Measurements from ENCODE around the gene ACTRT2.

GRCh38 chr1:3000671-3001470 is 20.4 kb upstream of the ACTRT2 start:
- TF ChIP-seq CTCF (IDR thresholded peaks at IDR 0.05; ENCODE audit: insufficient read depth, low read length, poor library complexity, severe bottlenecking) (no peak), EZH2phosphoT487 (conservative IDR thresholded peaks at IDR 0.05; ENCODE audit: low read length) (no peak)
